OCI-LY7 (cell line): ENCODE results near the gene GRIP1. TPM values are rescaled to one million over a fixed set of nuclear protein-coding genes. Genes with fewer than 3 reads are reported as not detected.
"Not testable (repeated sequence)": the region's sequence is repeated elsewhere in the genome, so short reads cannot be mapped to it uniquely, and the experiment has no call there.

Experiments
- BruUV-seq: library from RNA; stranded (reverse); fragments of 400-500 nt; replicated peaks from 2 replicates; lab custom pipeline; 2021; lab: Mats Ljungman, UMichigan
- CTCF ChIA-PET: fragments of 300-600 bp; sonication (Branson Sonifier 250); formaldehyde crosslinking; loops from one replicate; lab custom pipeline; 2022; ENCODE audit warnings: antibody characterized with exemption; ENCODE audit not compliant: unreplicated experiment; lab: Charles Lee
- POLR2A ChIA-PET: fragments of 300-600 bp; sonication (Branson Sonifier 250); formaldehyde crosslinking; loops from one replicate; lab custom pipeline; 2022; ENCODE audit warnings: antibody characterized with exemption; lab: Charles Lee
- DNase-seq: peaks from one replicate; pipeline ENCODE4 v3.0.0-alpha.2; 2015; ENCODE audit warnings: low spot score
- H2AFZ ChIP-seq: fragments of 200-600 bp; sonication (generic), shearing (Covaris generic); 2 replicates; pipeline ENCODE4 v1.6.1; 2014; ENCODE audit warnings: mild to moderate bottlenecking, antibody characterized with exemption, low read length, moderate library complexity
- H3K27ac ChIP-seq: fragments of 200-600 bp; sonication (generic); 2 replicates; pipeline ENCODE4 v1.5.1; 2014; ENCODE audit warnings: mixed run types, low read depth, mild to moderate bottlenecking, moderate library complexity, low read length, inconsistent platforms; ENCODE audit not compliant: poor library complexity, severe bottlenecking
- H3K36me3 ChIP-seq: fragments of 200-600 bp; sonication (generic); 2 replicates; pipeline ENCODE4 v1.6.1; 2014; ENCODE audit warnings: mild to moderate bottlenecking, antibody characterized with exemption, low read length, moderate library complexity, mixed read lengths; ENCODE audit not compliant: insufficient read depth
- H3K4me1 ChIP-seq: fragments of 200-600 bp; sonication (generic); 2 replicates; pipeline ENCODE4 v1.5.1; 2014; ENCODE audit warnings: mild to moderate bottlenecking, low read length; ENCODE audit not compliant: insufficient read depth, poor library complexity, severe bottlenecking
- H3K4me2 ChIP-seq: fragments of 200-600 bp; sonication (generic); 2 replicates; pipeline ENCODE4 v1.6.1; 2014; ENCODE audit warnings: mild to moderate bottlenecking, low read length
- H3K4me3 ChIP-seq: fragments of 200-600 bp; sonication (generic); 2 replicates; pipeline ENCODE4 v1.5.1; 2014; ENCODE audit warnings: mild to moderate bottlenecking, low read depth, low read length; ENCODE audit not compliant: poor library complexity, severe bottlenecking
- H3K79me2 ChIP-seq: fragments of 200-600 bp; sonication (generic); 2 replicates; pipeline ENCODE4 v1.6.1; 2016; ENCODE audit warnings: low read depth, mild to moderate bottlenecking, low read length, moderate library complexity, mixed read lengths; ENCODE audit not compliant: insufficient read depth
- H3K9me2 ChIP-seq: fragments of 200-600 bp; sonication (generic); 2 replicates; pipeline ENCODE4 v1.6.1; 2016; ENCODE audit warnings: mild to moderate bottlenecking, low read length, mixed read lengths; ENCODE audit not compliant: insufficient read depth
- H3K9me3 ChIP-seq: fragments of 200-600 bp; sonication (generic); 2 replicates; pipeline ENCODE4 v1.6.1; 2014; ENCODE audit warnings: mild to moderate bottlenecking, mixed run types, low read length, mixed read lengths
- H4K20me1 ChIP-seq: fragments of 200-600 bp; sonication (generic); 2 replicates; pipeline ENCODE4 v1.6.1; 2014; ENCODE audit warnings: mild to moderate bottlenecking, antibody characterized with exemption, low read length, moderate library complexity, mixed read lengths; ENCODE audit not compliant: insufficient read depth
- EZH2phosphoT487 ChIP-seq: fragments of 200-600 bp; sonication (generic); IDR thresholded peaks from 2 replicates; pipeline ENCODE4 v1.6.1; 2018; ENCODE audit warnings: low read depth, borderline replicate concordance, mild to moderate bottlenecking, mixed run types, antibody characterized with exemption, low read length, moderate library complexity, mixed read lengths
- intact Hi-C: fragments of 100-400 bp; cut with micrococcal nuclease; formaldehyde crosslinking; loops from one replicate; pipeline ENCODE4 v1.10.0; 2022; ENCODE audit not compliant: unreplicated experiment
- total RNA-seq, 2 experiments: library from RNA; depleted of rRNA in 1 of 2; stranded (reverse); fragments of >200 nt in 1 of 2; shearing (Covaris generic) in 1 of 2; gene quantifications; 2 replicates each; pipeline ENCODE4 v1.2.3, GENCODE V29; 2014 to 2022
- TF ChIP-seq, protein P1 (sequence below): fragments of 200-600 bp; sonication (generic); conservative IDR thresholded peaks from 2 replicates; pipeline ENCODE4 v1.5.1; 2014; ENCODE audit warnings: mild to moderate bottlenecking, antibody characterized with exemption, low read length, moderate library complexity, mixed read lengths

Gene GRIP1
- total RNA-seq, 2 experiments from 2014 or later = 4.1 to 7.6 TPM

GRCh38 chr12:66309606-66310005 is 369.3 kb downstream of the GRIP1 start:
- no peaks in the 10 kb centered on the region for H3K79me2 ChIP-seq
- no peak for DNase-seq
- peaks cover 3% of the 10 kb centered on the region for H3K4me1 ChIP-seq
- CTCF ChIA-PET = no interaction called here
- peaks cover 14% of the 10 kb centered on the region; the same call in 1 of the 2 replicates for H3K36me3 ChIP-seq
- no peak overlapping the region for H3K4me3 ChIP-seq
- intact Hi-C loops = no loop called here
- no peaks in the 10 kb centered on the region for H3K9me2 ChIP-seq
- H2AFZ ChIP-seq = no peak overlapping the region
- TF ChIP-seq, protein P1, sequence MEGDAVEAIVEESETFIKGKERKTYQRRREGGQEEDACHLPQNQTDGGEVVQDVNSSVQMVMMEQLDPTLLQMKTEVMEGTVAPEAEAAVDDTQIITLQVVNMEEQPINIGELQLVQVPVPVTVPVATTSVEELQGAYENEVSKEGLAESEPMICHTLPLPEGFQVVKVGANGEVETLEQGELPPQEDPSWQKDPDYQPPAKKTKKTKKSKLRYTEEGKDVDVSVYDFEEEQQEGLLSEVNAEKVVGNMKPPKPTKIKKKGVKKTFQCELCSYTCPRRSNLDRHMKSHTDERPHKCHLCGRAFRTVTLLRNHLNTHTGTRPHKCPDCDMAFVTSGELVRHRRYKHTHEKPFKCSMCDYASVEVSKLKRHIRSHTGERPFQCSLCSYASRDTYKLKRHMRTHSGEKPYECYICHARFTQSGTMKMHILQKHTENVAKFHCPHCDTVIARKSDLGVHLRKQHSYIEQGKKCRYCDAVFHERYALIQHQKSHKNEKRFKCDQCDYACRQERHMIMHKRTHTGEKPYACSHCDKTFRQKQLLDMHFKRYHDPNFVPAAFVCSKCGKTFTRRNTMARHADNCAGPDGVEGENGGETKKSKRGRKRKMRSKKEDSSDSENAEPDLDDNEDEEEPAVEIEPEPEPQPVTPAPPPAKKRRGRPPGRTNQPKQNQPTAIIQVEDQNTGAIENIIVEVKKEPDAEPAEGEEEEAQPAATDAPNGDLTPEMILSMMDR = no peak
- TF ChIP-seq EZH2phosphoT487 = no peak
- POLR2A ChIA-PET = no interaction called here
- no peaks in the 10 kb centered on the region for H3K9me3 ChIP-seq
- no peak overlapping the region for H3K4me2 ChIP-seq
- H4K20me1 ChIP-seq = no peaks in the 10 kb centered on the region
- BruUV-seq = no TSS peak
- no peak overlapping the region for H3K27ac ChIP-seq

DNA sequence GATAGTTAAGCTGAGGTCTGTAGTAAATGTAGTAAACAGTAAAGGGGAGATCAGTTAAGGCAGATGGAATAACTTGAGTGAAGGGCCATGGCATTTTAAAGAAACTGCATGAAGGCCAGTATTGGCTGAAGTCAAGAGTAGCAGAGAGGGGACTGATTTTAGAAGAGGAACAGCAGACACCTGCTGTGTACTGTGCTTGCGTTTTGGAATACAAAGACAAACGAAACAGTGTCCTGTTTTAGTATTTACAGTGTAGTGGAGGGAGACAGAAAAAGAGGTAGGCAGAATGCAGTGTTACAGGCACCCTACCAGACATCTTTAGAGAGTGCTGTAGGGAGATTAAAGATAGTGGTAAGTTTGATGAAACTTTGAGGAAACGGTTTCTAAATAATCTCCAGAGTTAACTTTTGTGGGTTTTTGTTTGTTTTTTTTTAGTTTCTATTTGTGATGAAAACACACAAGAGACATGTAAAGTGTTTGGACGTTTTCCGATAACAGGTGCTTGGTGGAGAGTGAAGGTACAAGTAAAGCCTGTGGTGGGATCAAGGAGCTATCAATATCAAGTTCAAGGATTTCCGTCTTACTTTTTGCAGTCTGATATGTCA is 374.5 kb downstream of the GRIP1 start:
- intact Hi-C loops = loop anchor here (5.0 kb wide), 3 partner anchors 67 to 313 kb away; partner anchors contain the start of gene LLPH
- ChIA-PET POLR2A (interaction anchor here (0.7 to 1.1 kb wide), 5 partner anchors 14 to 388 kb away, joined by 3 to 4 read pairs (median 3); no protein-coding TSS in a partner anchor), CTCF (no interaction called here)

GRCh38 chr12:66303316-66303804 is 375.5 kb downstream of the GRIP1 start:
- BruUV-seq, H3K27ac ChIP-seq, H2AFZ ChIP-seq, H3K9me2 ChIP-seq, H3K36me3 ChIP-seq, CTCF ChIA-PET, H3K9me3 ChIP-seq, H4K20me1 ChIP-seq, H3K79me2 ChIP-seq: not testable (repeated sequence)
- DNase-seq = peak; percentile 14
- H3K4me3 ChIP-seq = peak overlapping the region; percentile 73
- peak overlapping the region; percentile 89 for H3K4me2 ChIP-seq
- POLR2A ChIA-PET = interaction anchor here (0.6 to 2.5 kb wide), 5 partner anchors 33 to 172 kb away, joined by 3 to 10 read pairs (median 8); partner anchors contain the start of gene LLPH
- H3K4me1 ChIP-seq = peaks cover 31% of the 10 kb centered on the region
- intact Hi-C loops = loop anchor here (2.0 to 5.0 kb wide), 4 partner anchors 66 to 314 kb away; partner anchors contain the start of genes LLPH and TMBIM4

More for the DNA sequence above, 374.5 kb downstream of the GRIP1 start:
- H3K27ac ChIP-seq = peak overlapping the region; percentile 7
- H3K9me3 ChIP-seq = no peaks in the 10 kb centered on the region
- peaks cover 31% of the 10 kb centered on the region for H3K4me1 ChIP-seq
- peaks cover 8% of the 10 kb centered on the region; the same call in 1 of the 2 replicates for H3K36me3 ChIP-seq
- no peak overlapping the region for H2AFZ ChIP-seq
- no peaks in the 10 kb centered on the region for H3K9me2 ChIP-seq
- peak overlapping the region; percentile 89 for H3K4me2 ChIP-seq
- peak overlapping the region; percentile 73 for H3K4me3 ChIP-seq
- TF ChIP-seq, protein P1 = no peak
- DNase-seq = peak; percentile 57
- no TSS peak for BruUV-seq
- H4K20me1 ChIP-seq = no peaks in the 10 kb centered on the region
- H3K79me2 ChIP-seq = no peaks in the 10 kb centered on the region; the same call in 1 of the 2 replicates
